ENCODE measurements around the gene PTPRN2. TPM values are rescaled to one million over a fixed set of nuclear protein-coding genes. Genes with fewer than 3 reads are reported as not detected.

Gene PTPRN2
- total and polyA plus RNA-seq, 2 of the 8 experiments (the other 6 are each of a cell fraction or from before 2014, with no cell fraction given) = 2.6 to 4.5 TPM

GRCh38 chr7:157751406-157751805, 836.2 kb downstream of the PTPRN2 start:
- CTCF ChIA-PET (ENCODE audit: partially characterized antibody) = interaction anchor here (0.7 to 1.1 kb wide), 2 partner anchors 8 to 41 kb away, joined by 3 to 4 read pairs; no protein-coding TSS in a partner anchor
- no peak overlapping the region for H4K5ac ChIP-seq (ENCODE audit: insufficient read length, low read depth, low read length)
- TF ChIP-seq SIX5 (IDR thresholded peaks at IDR 0.05; ENCODE audit: low read depth, low read length) = no peak
- TF ChIP-seq JUN (IDR thresholded peaks at IDR 0.05; ENCODE audit: low read depth, low read length) = no peak
- no peak for TF ChIP-seq CTBP2 (IDR thresholded peaks at IDR 0.05; ENCODE audit: borderline replicate concordance, insufficient read depth, insufficient read length, low read length)
- no peak for TF ChIP-seq SP1 (IDR thresholded peaks at IDR 0.05; ENCODE audit: low read depth, low read length)
- no peak for TF ChIP-seq GTF2F1 (IDR thresholded peaks at IDR 0.05; ENCODE audit: borderline replicate concordance, low read depth, low read length)
- no peak for TF ChIP-seq CBX8 (IDR thresholded peaks at IDR 0.05; ENCODE audit: borderline replicate concordance, low read depth, low read length)
- no peak for TF ChIP-seq RFX5 (IDR thresholded peaks at IDR 0.05; ENCODE audit: borderline replicate concordance, low read depth, low read length)
- TF ChIP-seq RBBP5 (IDR thresholded peaks at IDR 0.05; ENCODE audit: borderline replicate concordance, low read depth, low read length) = no peak
- TF ChIP-seq KDM1A (IDR thresholded peaks at IDR 0.05; ENCODE audit: borderline replicate concordance, low read length) = no peak
- TF ChIP-seq RNF2 (IDR thresholded peaks at IDR 0.05; ENCODE audit: borderline replicate concordance, low read depth, low read length, missing control alignments, poor library complexity, severe bottlenecking) = no peak
- no peak for TF ChIP-seq CHD1 (IDR thresholded peaks at IDR 0.05; ENCODE audit: low read depth, low read length)
- no peak for TF ChIP-seq PHF8 (conservative IDR thresholded peaks at IDR 0.05; ENCODE audit: low read depth, low read length)
- no peak for TF ChIP-seq SAP30 (IDR thresholded peaks at IDR 0.05; ENCODE audit: insufficient read depth, insufficient replicate concordance, low read length)
- TF ChIP-seq, protein P1, sequence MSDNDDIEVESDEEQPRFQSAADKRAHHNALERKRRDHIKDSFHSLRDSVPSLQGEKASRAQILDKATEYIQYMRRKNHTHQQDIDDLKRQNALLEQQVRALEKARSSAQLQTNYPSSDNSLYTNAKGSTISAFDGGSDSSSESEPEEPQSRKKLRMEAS (IDR thresholded peaks at IDR 0.05) = no peak

More at GRCh38 chr7:157751406-157751805, 836.2 kb downstream of the PTPRN2 start:
- no peak overlapping the region for H3K56ac ChIP-seq (replicated peaks; ENCODE audit: insufficient read length, low read depth, low read length)
- H3K4ac ChIP-seq (replicated peaks; ENCODE audit: insufficient read length, low read depth, low read length) = no peak overlapping the region
- no peak overlapping the region for H4K8ac ChIP-seq (ENCODE audit: extremely low read depth, insufficient read depth, low read length)
- no peak overlapping the region for H3K23ac ChIP-seq (ENCODE audit: insufficient read length)
- no peak overlapping the region for H2AFZ ChIP-seq (ENCODE audit: low read length)
- H2BK12ac ChIP-seq (ENCODE audit: low read depth, low read length) = no peak overlapping the region; the same call in 1 of the 2 replicates
- no peaks in the 10 kb centered on the region for H3K27me3 ChIP-seq (replicated peaks in 1 of 4; ENCODE audit: control insufficient read depth in 3 of 4, extremely low read depth in 1 of 4, insufficient read depth in 3 of 4, low read length in 3 of 4)
- H2AK5ac ChIP-seq (ENCODE audit: low read depth, low read length) = no peak overlapping the region
- no peak overlapping the region for H2BK120ac ChIP-seq (replicated peaks; ENCODE audit: low read depth, low read length)
- POLR2A ChIA-PET (ENCODE audit: partially characterized antibody) = no interaction called here
- H2BK15ac ChIP-seq (ENCODE audit: low read length) = no peak overlapping the region
- H3K4me1 ChIP-seq (replicated peaks in 1 of 4; ENCODE audit: control insufficient read depth in 3 of 4, insufficient read depth in 4 of 4, low read length in 3 of 4) = no peaks in the 10 kb centered on the region
- H3K79me2 ChIP-seq (ENCODE audit: control insufficient read depth in 1 of 2, insufficient read depth in 2 of 2, low read length in 2 of 2) = no peaks in the 10 kb centered on the region
- H4K91ac ChIP-seq (replicated peaks; ENCODE audit: insufficient read length, low read length) = no peak overlapping the region
- no peak overlapping the region for H3K18ac ChIP-seq (ENCODE audit: extremely low read depth, low read length)
- no peak overlapping the region for H3K14ac ChIP-seq (ENCODE audit: insufficient read length)
- no peaks in the 10 kb centered on the region for H3K9me3 ChIP-seq (ENCODE audit: insufficient read depth in 2 of 2, low read depth in 1 of 2, low read length in 1 of 2)
- H3K36me3 ChIP-seq (ENCODE audit: control insufficient read depth in 2 of 4, insufficient read depth in 4 of 4, low read length in 3 of 4) = no peaks in the 10 kb centered on the region
- H3K4me3 ChIP-seq (ENCODE audit: extremely low read depth in 1 of 4, insufficient read depth in 2 of 4, low read depth in 3 of 4, low read length in 4 of 4) = no peak overlapping the region
- no peak overlapping the region for H3K4me2 ChIP-seq (ENCODE audit: insufficient read depth in 1 of 2, low read depth in 2 of 2, low read length in 2 of 2)
- no peak overlapping the region for H2BK20ac ChIP-seq (ENCODE audit: low read length)
- H3K9ac ChIP-seq (replicated peaks in 1 of 4; ENCODE audit: extremely low read depth in 1 of 4, low read depth in 3 of 4, low read length in 3 of 4) = no peak overlapping the region
- no peak for FAIRE-seq
- H4K20me1 ChIP-seq (replicated peaks in 1 of 2; ENCODE audit: control insufficient read depth in 1 of 2, insufficient read depth in 2 of 2, low read length in 2 of 2) = no peaks in the 10 kb centered on the region
- H2BK5ac ChIP-seq (ENCODE audit: low read depth, low read length) = no peak overlapping the region
- no peaks in the 10 kb centered on the region for H3K79me1 ChIP-seq (ENCODE audit: low read depth, low read length)
- H3K27ac ChIP-seq (ENCODE audit: low read depth, low read length) = no peak overlapping the region
- WGBS, 2 experiments (ENCODE audit: extremely low coverage in 1 of 2, insufficient coverage in 1 of 2, insufficient read length in 1 of 2, insufficient replicate concordance in 2 of 2, low coverage in 1 of 2, low lambda C conversion rate in 2 of 2, missing lambda C conversion rate in 1 of 2) = 95% methylated on average over 22 of the region's 22 CpGs; no CpG with 5 or more reads in 1 of the 2 experiments
- no peak for DNase-seq (ENCODE audit: low read depth in 1 of 2, low spot score in 2 of 2)
- H3K23me2 ChIP-seq (ENCODE audit: low read depth, low read length) = no peaks in the 10 kb centered on the region

Measured in H1 (cell line).